HG03521 (cell line): Measurements from ENCODE around the gene JPH2.

Experiments used
- ATAC-seq: cut with Tn5 transposase; IDR thresholded peaks from one replicate; pipeline ENCODE4 v1.9.1; 2021; ENCODE audit warnings: mild to moderate bottlenecking, moderate library complexity; ENCODE audit not compliant: unreplicated experiment

JPH2 gene

DNA sequence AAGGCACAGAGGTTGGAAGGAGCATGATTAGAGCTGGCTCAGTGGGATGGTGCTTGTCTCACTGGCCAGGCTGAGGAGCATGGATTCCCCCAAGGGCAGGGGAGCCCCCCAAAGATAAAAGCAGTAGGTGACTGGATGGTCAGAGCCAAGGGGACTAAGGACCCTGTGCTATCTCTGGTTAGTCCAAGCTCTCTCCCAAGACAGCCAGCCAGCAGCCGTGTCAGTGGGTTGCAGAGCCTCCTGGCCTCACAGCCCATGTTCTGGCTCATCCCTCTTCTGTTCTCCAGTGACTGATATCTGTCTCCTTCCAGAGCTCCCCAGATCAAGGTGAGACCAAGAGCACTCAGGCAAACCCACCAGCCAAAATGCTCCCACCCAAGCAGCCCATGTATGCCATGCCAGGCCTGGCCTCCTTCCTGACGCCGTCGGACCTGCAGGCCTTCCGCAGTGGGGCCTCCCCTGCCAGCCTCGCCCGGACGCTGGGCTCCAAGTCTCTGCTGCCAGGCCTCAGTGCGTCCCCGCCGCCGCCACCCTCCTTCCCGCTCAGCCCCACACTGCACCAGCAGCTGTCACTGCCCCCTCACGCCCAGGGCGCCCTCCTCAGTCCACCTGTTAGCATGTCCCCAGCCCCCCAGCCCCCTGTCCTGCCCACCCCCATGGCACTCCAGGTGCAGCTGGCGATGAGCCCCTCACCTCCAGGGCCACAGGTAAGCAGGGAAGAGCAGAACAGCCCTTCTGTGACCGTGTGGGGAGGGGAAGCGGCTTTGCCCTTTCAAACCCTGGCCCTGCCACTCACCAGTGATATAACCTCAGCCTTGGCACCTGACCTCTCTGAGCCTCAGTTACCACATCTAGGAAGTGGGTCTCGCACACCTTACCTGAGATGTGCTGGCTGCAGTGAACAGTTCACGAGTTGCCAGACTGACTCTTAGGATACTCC, 121.3 kb downstream of the JPH2 start:
- no peak for ATAC-seq

DNA sequence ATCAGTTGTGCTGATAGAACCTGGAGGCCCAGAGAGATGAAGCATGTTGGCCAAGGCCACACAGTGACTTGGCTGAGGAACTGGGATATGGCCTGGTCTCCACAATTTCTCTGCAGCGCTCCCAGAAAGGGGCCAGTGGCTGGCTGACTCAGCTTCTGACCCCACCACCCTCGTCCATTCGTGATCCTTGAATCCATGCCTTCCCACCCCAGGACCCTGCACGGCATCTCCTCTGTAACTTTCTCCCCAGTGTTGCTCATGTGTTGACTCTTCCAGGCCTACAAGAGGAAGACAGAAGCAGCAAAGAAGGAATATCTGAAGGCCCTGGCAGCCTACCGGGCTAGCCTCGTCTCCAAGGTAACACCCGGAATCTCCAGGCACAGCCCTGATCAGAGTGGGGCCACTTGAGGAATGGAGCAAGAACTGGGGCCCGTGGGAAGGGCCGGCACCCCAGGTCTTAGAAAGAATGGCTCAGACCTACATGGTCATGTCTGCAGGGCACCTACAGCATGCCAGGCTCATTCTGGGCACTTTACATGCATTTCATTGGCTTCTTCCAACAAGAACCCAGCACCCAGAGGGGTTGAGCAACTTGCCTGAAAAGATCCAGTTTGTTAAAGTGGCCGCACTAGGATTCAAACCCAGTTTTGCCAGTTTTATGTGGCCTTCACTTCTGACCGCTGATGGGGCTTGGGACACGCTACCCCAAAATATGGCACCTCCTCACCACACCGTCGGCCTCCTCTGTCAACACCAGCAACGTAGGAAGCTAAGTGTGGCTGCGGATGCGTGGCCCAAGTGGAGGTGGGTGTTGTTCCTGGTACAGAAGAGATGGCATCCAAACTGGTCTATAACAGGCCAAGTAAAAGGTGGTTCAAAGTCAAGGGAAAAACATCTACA, 122.2 kb downstream of the JPH2 start:
- ATAC-seq = no peak
